HepG2 (cell line): ENCODE data around the gene PLEKHG2. TPM values are rescaled to one million over a fixed set of nuclear protein-coding genes. Genes with fewer than 3 reads are reported as not detected.
A peak's percentile ranks its signal among the peaks of the same experiment; 100 is the strongest.

ENCODE experiments used
- ATF7-NPFF ChIP-seq: sonication (generic); formaldehyde crosslinking; IDR thresholded peaks from 2 replicates; pipeline ENCODE4 v1.8.1; 2023; ENCODE audit warnings: mild to moderate bottlenecking, low read depth, missing genetic modification reagents, moderate library complexity
- KDM6A ChIP-seq: IDR thresholded peaks from 2 replicates; pipeline ENCODE4 v1.6.1; 2016; ENCODE audit warnings: low read depth
- KLF6 ChIP-seq: IDR thresholded peaks from 2 replicates; pipeline ENCODE4 v1.8.0; 2016; ENCODE audit warnings: missing biosample characterization, missing genetic modification reagents
- MEIS1 ChIP-seq: sonication (generic); formaldehyde crosslinking; IDR thresholded peaks from 2 replicates; pipeline ENCODE4 v1.9.0; 2021; ENCODE audit warnings: mild to moderate bottlenecking, missing genetic modification reagents, moderate library complexity, borderline replicate concordance
- NFKB2 ChIP-seq: sonication (generic); formaldehyde crosslinking; IDR thresholded peaks from 2 replicates; pipeline ENCODE4 v1.4.0; 2020; ENCODE audit warnings: missing genetic modification reagents, borderline replicate concordance
- PLRG1 ChIP-seq: fragments of 450-650 bp; conservative IDR thresholded peaks from 2 replicates; pipeline ENCODE4 v1.6.1; 2016
- ZFP37 ChIP-seq: sonication (generic); formaldehyde crosslinking; IDR thresholded peaks from 2 replicates; pipeline ENCODE4 v1.4.0; 2020; ENCODE audit warnings: missing genetic modification reagents, borderline replicate concordance
- ZNF17 ChIP-seq: sonication (generic); formaldehyde crosslinking; IDR thresholded peaks from 2 replicates; pipeline ENCODE4 v1.5.0; 2020; ENCODE audit warnings: mild to moderate bottlenecking, missing genetic modification reagents
- polyA plus RNA-seq, 8 experiments: library from polyadenylated mRNA; depleted of rRNA in 3 of 8; stranded (reverse) in 7 of 8; unstranded in 1 of 8; fragments of >200 nt; fragmentation: Illumina TruSeq in 4 of 8; extraction: Trizol in 4 of 8; gene quantifications; 2 replicates each; pipeline versions ENCODE4 v1.2.1 to v1.2.3, GENCODE V29; 2011 to 2016; ENCODE audit warnings: low read depth in 4 of 8, missing spikeins in 1 of 8, mixed read lengths in 1 of 8; ENCODE audit not compliant: insufficient read depth in 1 of 8
- total RNA-seq, 5 experiments: library from RNA; depleted of rRNA; stranded (reverse); fragments of >200 nt; fragmentation: Illumina TruSeq; extraction: Trizol; gene quantifications; 2 replicates each; pipeline ENCODE4 v1.2.3, GENCODE V29; 2016; ENCODE audit warnings: low read depth in 1 of 5
- TF ChIP-seq, protein P1 (sequence below): fragments of 450-650 bp; IDR thresholded peaks from 2 replicates; pipeline ENCODE4 v1.6.1; 2017; ENCODE audit warnings: mild to moderate bottlenecking
- TF ChIP-seq, protein P2 (sequence below): IDR thresholded peaks from 2 replicates; pipeline ENCODE4 v1.6.1; 2012; ENCODE audit warnings: low read length, improper control_type of control experiment
- TF ChIP-seq, protein P3 (sequence below): sonication (generic); formaldehyde crosslinking; conservative IDR thresholded peaks from 2 replicates; pipeline ENCODE4 v1.8.0; 2022; ENCODE audit warnings: missing genetic modification reagents

PLEKHG2 gene
- total and polyA plus RNA-seq, 2 of the 13 experiments (the other 11 are each of a cell fraction or from before 2014, with no cell fraction given), result 3.6 to 6.8 TPM

DNA sequence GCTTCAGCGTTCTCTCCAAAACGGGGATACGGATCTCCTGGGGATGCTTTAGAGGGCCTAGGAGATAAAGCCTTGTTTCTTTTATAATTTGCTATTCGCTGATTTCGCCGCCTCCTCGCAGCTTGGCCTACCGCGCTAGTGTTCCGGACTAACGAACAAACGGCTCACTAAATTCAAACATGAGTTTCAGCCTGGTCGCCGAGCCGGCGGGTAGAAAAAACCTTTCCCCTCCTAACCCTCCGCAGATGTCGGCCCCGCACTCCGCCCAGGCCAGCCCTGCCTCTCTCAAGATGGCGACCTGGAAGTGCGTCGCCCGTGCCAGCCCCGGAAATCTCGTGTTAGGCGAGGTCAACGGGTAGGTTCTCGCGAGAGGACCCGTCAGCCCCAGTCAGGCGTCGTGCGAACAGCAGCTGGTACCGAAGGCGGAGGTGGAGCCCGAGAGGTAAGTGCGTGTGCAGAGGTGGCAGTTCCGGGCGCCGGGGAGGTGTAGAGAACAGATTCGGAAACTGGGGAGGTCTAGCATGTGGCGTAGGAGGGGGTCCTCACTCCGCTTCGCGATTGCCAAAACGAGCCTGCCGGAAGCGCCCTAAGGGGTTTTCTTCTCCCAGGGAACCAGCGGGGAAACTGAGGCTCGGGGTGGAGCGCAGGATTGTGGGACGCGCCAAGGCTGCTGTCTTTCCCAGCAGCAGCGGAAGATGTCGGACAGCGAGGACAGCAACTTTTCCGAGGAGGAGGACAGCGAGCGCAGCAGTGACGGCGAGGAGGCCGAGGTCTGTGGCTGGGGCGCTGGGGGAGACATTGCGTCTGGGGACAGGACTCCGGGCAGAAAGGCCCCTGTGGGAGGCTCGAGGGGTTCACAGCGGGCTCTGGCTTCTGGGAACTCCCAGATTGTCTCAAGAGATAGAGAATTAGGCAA is 33.0 kb downstream of the PLEKHG2 start, which contains the start of gene SUPT5H (continued):
- TF ChIP-seq, protein P1, sequence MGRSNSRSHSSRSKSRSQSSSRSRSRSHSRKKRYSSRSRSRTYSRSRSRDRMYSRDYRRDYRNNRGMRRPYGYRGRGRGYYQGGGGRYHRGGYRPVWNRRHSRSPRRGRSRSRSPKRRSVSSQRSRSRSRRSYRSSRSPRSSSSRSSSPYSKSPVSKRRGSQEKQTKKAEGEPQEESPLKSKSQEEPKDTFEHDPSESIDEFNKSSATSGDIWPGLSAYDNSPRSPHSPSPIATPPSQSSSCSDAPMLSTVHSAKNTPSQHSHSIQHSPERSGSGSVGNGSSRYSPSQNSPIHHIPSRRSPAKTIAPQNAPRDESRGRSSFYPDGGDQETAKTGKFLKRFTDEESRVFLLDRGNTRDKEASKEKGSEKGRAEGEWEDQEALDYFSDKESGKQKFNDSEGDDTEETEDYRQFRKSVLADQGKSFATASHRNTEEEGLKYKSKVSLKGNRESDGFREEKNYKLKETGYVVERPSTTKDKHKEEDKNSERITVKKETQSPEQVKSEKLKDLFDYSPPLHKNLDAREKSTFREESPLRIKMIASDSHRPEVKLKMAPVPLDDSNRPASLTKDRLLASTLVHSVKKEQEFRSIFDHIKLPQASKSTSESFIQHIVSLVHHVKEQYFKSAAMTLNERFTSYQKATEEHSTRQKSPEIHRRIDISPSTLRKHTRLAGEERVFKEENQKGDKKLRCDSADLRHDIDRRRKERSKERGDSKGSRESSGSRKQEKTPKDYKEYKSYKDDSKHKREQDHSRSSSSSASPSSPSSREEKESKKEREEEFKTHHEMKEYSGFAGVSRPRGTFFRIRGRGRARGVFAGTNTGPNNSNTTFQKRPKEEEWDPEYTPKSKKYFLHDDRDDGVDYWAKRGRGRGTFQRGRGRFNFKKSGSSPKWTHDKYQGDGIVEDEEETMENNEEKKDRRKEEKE, result no peak
- TF ChIP-seq ZFP37 (CRISPR knock-in tag), result no peak; the same call in 1 of the 2 replicates
- TF ChIP-seq, protein P2, sequence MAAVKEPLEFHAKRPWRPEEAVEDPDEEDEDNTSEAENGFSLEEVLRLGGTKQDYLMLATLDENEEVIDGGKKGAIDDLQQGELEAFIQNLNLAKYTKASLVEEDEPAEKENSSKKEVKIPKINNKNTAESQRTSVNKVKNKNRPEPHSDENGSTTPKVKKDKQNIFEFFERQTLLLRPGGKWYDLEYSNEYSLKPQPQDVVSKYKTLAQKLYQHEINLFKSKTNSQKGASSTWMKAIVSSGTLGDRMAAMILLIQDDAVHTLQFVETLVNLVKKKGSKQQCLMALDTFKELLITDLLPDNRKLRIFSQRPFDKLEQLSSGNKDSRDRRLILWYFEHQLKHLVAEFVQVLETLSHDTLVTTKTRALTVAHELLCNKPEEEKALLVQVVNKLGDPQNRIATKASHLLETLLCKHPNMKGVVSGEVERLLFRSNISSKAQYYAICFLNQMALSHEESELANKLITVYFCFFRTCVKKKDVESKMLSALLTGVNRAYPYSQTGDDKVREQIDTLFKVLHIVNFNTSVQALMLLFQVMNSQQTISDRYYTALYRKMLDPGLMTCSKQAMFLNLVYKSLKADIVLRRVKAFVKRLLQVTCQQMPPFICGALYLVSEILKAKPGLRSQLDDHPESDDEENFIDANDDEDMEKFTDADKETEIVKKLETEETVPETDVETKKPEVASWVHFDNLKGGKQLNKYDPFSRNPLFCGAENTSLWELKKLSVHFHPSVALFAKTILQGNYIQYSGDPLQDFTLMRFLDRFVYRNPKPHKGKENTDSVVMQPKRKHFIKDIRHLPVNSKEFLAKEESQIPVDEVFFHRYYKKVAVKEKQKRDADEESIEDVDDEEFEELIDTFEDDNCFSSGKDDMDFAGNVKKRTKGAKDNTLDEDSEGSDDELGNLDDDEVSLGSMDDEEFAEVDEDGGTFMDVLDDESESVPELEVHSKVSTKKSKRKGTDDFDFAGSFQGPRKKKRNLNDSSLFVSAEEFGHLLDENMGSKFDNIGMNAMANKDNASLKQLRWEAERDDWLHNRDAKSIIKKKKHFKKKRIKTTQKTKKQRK, result no peak
- TF ChIP-seq MEIS1 (CRISPR knock-in tag), result peak; percentile 78
- TF ChIP-seq, protein P3, sequence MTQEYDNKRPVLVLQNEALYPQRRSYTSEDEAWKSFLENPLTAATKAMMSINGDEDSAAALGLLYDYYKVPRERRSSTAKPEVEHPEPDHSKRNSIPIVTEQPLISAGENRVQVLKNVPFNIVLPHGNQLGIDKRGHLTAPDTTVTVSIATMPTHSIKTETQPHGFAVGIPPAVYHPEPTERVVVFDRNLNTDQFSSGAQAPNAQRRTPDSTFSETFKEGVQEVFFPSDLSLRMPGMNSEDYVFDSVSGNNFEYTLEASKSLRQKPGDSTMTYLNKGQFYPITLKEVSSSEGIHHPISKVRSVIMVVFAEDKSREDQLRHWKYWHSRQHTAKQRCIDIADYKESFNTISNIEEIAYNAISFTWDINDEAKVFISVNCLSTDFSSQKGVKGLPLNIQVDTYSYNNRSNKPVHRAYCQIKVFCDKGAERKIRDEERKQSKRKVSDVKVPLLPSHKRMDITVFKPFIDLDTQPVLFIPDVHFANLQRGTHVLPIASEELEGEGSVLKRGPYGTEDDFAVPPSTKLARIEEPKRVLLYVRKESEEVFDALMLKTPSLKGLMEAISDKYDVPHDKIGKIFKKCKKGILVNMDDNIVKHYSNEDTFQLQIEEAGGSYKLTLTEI (CRISPR knock-in tag), result no peak
- no peak for TF ChIP-seq PLRG1
- no peak for TF ChIP-seq ZNF17 (CRISPR knock-in tag)
- TF ChIP-seq NFKB2 (CRISPR knock-in tag), result peak; percentile 89; the same call in 1 of the 2 replicates
- no peak for TF ChIP-seq KDM6A
- TF ChIP-seq KLF6, result no peak; the same call in 1 of the 2 replicates
- peak; percentile 70; the same call in 1 of the 2 replicates for TF ChIP-seq ATF7-NPFF (CRISPR knock-in tag)
